GM20000 (cell line): ENCODE measurements around the gene RAD51C.
"Not testable (repeated sequence)": the region's sequence is repeated elsewhere in the genome, so short reads cannot be mapped to it uniquely, and the experiment has no call there.

ENCODE experiments used
- DNase-seq: peaks from one replicate; pipeline ENCODE4 v3.0.0; 2012; ENCODE audit warnings: low spot score
- CTCF ChIP-seq: IDR thresholded peaks from 2 replicates; pipeline ENCODE4 v1.5.1; 2012; ENCODE audit warnings: mild to moderate bottlenecking, control low read depth; ENCODE audit errors: extremely low read depth, missing control alignments

RAD51C gene

DNA sequence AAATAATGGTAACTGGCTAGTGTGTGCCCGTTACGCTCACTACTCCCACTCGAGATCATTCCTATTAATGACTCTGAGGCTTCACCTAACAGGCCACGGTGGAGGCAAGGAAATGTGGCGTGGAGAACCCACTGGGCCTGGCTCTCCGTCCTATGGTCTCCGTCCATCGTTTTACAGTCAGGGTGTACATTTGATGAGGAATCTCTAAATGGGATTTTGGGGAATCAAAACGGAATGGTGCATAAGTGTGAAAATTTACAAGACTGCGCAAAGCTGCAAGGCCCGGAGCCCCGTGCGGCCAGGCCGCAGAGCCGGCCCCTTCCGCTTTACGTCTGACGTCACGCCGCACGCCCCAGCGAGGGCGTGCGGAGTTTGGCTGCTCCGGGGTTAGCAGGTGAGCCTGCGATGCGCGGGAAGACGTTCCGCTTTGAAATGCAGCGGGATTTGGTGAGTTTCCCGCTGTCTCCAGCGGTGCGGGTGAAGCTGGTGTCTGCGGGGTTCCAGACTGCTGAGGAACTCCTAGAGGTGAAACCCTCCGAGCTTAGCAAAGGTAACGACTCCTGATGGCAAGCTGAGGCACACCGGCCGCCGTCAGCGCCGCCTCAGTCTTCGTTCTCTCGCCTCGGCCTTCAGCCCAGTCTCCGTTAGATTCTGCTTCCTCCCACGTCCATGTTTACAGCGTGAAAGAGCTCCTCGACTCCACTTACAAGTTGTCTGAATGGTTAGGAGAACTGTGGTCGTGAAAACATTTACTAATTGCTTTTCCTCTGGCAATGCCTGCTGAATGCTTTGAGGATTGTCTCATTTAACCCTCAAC is at the start of gene RAD51C:
RAD51C (plus strand) TSS at position 364 of the 817 bp plus-strand sequence; CDS start at position 406, 42 bp downstream.
- peak; percentile 88 for DNase-seq
- TF ChIP-seq CTCF, result no peak

DNA sequence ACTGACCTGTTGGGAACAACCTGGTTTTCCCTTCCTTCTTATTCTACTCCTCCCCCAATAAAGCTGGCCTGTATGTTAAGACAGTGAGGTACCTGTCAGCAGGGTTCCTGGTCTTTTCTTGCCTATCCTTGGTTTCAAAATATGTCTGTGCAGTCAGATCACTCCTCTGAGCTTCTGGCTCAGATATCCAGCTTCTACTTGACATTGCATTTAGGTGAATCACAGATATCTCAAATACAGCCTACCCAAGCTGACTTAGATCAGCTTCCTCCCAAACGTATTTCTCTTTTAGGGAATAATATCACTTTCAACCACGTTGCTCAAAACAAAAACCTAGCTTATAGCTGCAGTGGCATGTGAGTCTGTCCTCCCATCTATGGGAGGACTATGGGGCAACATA is 49.3 kb upstream of the RAD51C start:
- TF ChIP-seq CTCF, result no peak
- no peak for DNase-seq

GRCh38 chr17:58648236-58648635 is 44.2 kb upstream of the RAD51C start:
- TF ChIP-seq CTCF, result no peak
- DNase-seq, result no peak

DNA sequence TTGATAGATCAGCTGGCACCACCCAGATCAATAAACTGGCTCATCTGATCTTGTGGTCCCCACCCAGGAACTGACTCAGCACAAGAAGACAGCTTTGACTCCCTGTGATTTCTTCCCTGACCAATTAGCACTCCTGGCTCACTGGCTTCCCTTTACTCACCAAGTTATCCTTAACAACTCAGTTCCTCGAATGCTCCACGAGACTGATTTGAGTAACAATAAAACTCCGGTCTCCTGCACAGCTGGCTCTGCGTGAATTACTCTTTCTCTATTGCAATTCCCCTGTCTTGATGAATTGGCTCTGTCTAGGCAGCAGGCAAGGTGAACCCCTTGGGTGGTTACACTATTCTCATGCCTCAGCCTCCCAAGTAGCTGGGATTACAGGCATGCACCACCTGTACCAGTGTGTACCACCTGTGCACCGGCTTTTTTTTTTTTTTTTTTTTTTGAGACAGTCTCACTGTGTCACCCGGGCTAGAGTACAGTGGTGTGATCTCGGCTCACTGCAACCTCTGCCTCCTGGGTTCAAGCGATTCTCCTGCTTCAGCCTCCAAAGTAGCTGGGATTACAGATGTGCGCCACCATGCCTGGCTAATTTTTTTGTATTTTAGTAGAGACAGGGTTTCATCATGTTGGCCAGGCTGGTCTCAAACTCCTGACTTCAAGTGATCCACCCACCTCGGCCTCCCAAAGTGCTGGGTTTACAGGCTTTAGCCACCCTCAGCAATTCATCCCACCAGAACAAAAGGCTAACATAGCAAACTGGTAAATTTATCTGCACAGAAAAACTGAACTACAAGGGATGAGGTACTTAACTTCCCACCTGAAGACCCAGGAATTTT is 34.2 kb upstream of the RAD51C start:
- not testable (repeated sequence) for DNase-seq

- DNase-seq, result peak; percentile 84
- no peak for TF ChIP-seq CTCF
Measured at GRCh38 chr17:58658804-58659713, 33.3 kb upstream of the RAD51C start.

DNA sequence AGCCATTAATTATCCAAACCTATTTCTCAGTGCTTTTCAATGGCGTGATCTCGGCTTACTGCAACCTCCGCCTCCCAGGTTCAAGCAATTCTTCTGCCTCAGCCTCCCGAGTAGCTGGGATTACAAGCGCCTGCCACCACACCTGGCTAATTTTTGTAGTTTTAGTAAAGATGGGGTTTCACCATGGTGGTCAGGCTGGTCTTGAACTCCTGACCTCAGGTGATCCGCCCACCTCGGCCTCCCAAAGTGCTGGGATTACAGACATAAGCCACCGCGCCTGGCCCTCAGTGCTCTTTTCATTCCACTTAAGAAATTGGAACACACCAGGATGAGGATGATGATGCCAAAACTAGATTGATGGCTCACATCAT is 32.7 kb upstream of the RAD51C start:
- DNase-seq, result not testable (repeated sequence)

DNA sequence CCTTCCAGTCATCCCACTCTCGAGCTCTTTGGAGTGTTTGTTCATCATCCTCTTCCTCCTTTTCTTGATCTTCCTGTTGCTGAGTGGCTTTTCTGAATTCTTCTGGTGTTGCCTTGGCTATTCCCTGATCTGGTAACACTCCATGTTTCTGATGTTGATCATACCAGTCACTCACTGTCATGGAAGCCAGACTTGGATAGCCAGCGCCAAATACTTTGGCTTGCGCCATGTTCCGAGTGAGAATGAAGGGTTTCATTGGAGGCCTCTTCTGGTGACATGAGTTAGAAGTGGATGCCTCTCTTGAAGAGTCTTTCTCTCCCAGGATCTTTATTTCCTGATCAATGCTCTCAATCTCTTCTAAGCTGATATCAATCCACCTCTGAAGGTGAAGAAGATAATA is 31.8 kb upstream of the RAD51C start:
- DNase-seq, result no peak
- no peak for TF ChIP-seq CTCF

DNA sequence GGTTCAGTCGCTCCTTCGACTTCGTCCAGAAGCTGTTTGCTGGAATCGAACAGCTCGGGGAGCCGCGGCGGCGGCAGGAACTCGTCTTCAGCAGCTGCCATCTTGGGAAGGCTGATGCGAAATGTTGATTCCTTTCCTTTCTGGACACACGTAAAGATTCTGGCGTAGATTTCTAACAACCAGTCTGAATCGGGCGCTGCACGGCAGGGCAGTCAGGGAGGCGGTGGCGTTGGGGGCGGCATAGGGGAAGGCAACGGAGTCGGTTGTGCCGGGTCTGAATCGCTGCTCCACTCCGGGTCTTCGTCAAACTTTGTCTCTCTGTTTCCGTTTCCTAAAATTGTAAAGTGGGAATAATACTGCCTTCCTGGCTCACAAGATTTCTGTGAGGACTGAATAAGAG is 30.9 kb upstream of the RAD51C start:
- no peak for DNase-seq
- no peak for TF ChIP-seq CTCF
